ENCODE results near the gene BTBD9. TPM values are rescaled to one million over a fixed set of nuclear protein-coding genes. Genes with fewer than 3 reads are reported as not detected.

Gene BTBD9
- total and polyA plus RNA-seq, 2 donors: 2.9 to 4.2 TPM

DNA sequence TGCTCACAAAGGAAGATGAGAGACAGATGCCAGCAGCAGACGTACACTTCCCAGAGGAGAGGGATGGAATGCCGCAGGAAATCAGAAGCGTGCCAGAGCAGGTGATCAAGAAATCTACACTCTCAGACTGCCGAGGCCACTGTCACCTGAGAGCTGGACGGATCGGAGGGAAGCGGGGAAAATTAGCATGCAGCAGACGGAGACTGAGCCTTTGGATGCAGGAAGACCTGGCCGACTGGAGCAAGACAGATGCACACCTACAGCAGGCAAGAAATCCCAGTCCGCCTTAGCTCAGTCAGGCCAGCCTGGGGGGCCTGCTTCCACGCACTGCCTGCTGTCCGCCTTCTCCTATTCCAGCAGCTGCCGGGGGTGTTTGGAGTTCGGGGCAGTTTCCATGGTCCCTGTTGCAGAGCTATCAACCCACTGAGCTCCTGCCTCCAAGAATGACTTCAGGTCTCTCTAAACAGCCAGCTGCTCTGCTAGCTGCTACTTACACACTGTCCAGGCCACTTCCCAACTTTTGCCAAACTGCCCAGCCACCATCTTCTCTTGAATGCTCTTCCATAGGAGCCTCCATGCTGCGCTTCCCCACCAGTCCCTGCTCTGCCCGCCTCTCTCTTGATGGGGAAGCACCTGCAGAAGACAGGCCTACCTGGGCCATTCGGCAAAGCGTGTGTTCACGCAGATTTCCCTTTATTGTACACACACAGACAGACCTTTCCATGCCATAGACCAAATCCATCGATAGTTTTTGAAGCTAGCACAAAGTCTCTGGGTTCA lies 451.7 kb downstream of the BTBD9 start:
- no peaks in the 10 kb centered on the region for H3K36me3 ChIP-seq (ENCODE audit: control insufficient read depth in 2 of 2, insufficient read depth in 2 of 2, low read length in 1 of 2)
- no peaks in the 10 kb centered on the region for H3K27me3 ChIP-seq (ENCODE audit: control insufficient read depth in 2 of 2, insufficient read depth in 1 of 2, low read length in 1 of 2)
- no peaks in the 10 kb centered on the region for H3K4me1 ChIP-seq (ENCODE audit: control insufficient read depth in 2 of 2, insufficient read depth in 2 of 2, low read length in 2 of 2)
- no peak for DNase-seq (ENCODE audit: low read depth in 6 of 9, low spot score in 9 of 9)
- H3K4me3 ChIP-seq (ENCODE audit: low read length in 2 of 2): no peak overlapping the region
- no peaks in the 10 kb centered on the region for H3K9me3 ChIP-seq (ENCODE audit: control insufficient read depth in 2 of 2, insufficient read depth in 1 of 2, low read length in 1 of 2)
- H3K27ac ChIP-seq (ENCODE audit: low read depth in 1 of 2, low read length in 1 of 2): no peak overlapping the region
- 94% methylated on average over 20 of the region's 20 CpGs for WGBS

DNA sequence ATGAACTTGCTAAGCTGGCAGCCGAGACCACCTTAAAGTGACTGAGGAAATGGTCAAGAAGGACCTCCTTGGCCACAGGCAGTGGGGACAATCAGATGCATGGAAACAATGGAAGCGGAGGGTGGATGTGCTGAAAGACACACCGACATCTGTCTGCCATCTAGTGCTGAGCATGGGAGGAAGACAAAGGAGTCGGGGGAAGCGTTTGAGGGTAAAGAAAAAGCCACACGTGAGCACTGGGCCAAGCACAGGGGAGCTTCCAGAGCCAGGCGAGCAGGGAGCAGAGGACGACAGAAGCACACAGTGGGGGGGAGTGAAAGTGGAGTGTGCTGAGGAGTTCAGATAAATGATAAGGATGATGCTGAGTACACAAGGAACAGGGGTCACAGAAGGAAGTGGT lies 452.4 kb downstream of the BTBD9 start:
- no peaks in the 10 kb centered on the region for H3K27me3 ChIP-seq (ENCODE audit: control insufficient read depth in 2 of 2, insufficient read depth in 1 of 2, low read length in 1 of 2)
- 94% methylated on average over 8 of the region's 8 CpGs for WGBS
- no peaks in the 10 kb centered on the region for H3K4me1 ChIP-seq (ENCODE audit: control insufficient read depth in 2 of 2, insufficient read depth in 2 of 2, low read length in 2 of 2)
- H3K36me3 ChIP-seq (ENCODE audit: control insufficient read depth in 2 of 2, insufficient read depth in 2 of 2, low read length in 1 of 2): no peaks in the 10 kb centered on the region
- no peaks in the 10 kb centered on the region for H3K9me3 ChIP-seq (ENCODE audit: control insufficient read depth in 2 of 2, insufficient read depth in 1 of 2, low read length in 1 of 2)
- no peak for DNase-seq (ENCODE audit: low read depth in 6 of 9, low spot score in 9 of 9)
- H3K27ac ChIP-seq (ENCODE audit: low read depth in 1 of 2, low read length in 1 of 2): no peak overlapping the region
- no peak overlapping the region for H3K4me3 ChIP-seq (ENCODE audit: low read length in 2 of 2)

DNA sequence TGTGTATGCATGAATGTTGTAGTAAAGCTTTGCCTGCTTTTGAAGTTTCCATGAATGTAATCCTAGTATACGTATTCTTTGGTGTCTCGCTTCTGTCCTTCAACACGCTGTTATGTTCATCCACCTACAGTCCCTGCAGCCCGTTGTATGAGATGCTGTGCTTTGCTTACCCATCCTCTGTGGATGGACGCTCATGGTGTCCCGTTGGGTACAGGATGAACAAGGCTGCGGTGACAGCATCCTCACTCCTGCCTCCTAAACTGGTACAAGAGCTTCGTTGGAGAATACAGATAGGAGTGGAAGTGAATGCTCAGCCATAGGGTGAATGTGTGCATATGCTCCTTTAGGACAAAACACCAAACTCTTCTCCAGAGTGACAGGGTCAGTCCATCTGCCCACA lies 454.0 kb downstream of the BTBD9 start:
- Histone ChIP-seq H3K4me1 (ENCODE audit: control insufficient read depth in 2 of 2, insufficient read depth in 2 of 2, low read length in 2 of 2) (no peaks in the 10 kb centered on the region), H3K9me3 (ENCODE audit: control insufficient read depth in 2 of 2, insufficient read depth in 1 of 2, low read length in 1 of 2) (no peaks in the 10 kb centered on the region), H3K36me3 (ENCODE audit: control insufficient read depth in 2 of 2, insufficient read depth in 2 of 2, low read length in 1 of 2) (no peaks in the 10 kb centered on the region), H3K27me3 (ENCODE audit: control insufficient read depth in 2 of 2, insufficient read depth in 1 of 2, low read length in 1 of 2) (no peaks in the 10 kb centered on the region), H3K4me3 (ENCODE audit: low read length in 2 of 2) (no peak overlapping the region), H3K27ac (ENCODE audit: low read depth in 1 of 2, low read length in 1 of 2) (no peak overlapping the region)
- no peak for DNase-seq (ENCODE audit: low read depth in 6 of 9, low spot score in 9 of 9)
- 97% methylated on average over 8 of the region's 8 CpGs for WGBS

DNA sequence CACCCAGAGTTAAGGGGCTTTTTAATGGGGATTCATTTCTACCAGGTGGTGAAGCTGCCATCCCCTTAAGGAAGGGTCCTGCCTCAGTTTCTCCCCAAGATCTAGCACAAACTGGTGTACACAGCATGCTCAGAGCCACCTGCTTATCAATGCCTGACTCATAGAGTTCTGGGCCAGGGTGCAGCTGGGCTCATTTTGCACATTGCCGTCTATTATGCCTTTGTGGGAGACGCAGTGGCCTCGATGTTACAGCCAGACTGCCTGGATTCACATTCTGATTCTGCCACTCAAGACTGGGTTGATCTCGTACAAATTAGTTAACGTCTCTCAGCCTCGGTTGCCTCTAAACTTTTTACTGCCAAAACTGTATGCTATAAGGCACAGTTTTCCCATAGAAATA lies 454.5 kb downstream of the BTBD9 start:
- no peak overlapping the region for H3K4me3 ChIP-seq (ENCODE audit: low read length in 2 of 2)
- H3K27ac ChIP-seq (ENCODE audit: low read depth in 1 of 2, low read length in 1 of 2): no peak overlapping the region
- no peak for DNase-seq (ENCODE audit: low read depth in 6 of 9, low spot score in 9 of 9)
- H3K27me3 ChIP-seq (ENCODE audit: control insufficient read depth in 2 of 2, insufficient read depth in 1 of 2, low read length in 1 of 2): no peaks in the 10 kb centered on the region
- no peaks in the 10 kb centered on the region for H3K36me3 ChIP-seq (ENCODE audit: control insufficient read depth in 2 of 2, insufficient read depth in 2 of 2, low read length in 1 of 2)
- H3K9me3 ChIP-seq (ENCODE audit: control insufficient read depth in 2 of 2, insufficient read depth in 1 of 2, low read length in 1 of 2): no peaks in the 10 kb centered on the region
- H3K4me1 ChIP-seq (ENCODE audit: control insufficient read depth in 2 of 2, insufficient read depth in 2 of 2, low read length in 2 of 2): no peaks in the 10 kb centered on the region
- 98% methylated on average over 6 of the region's 6 CpGs for WGBS

DNA sequence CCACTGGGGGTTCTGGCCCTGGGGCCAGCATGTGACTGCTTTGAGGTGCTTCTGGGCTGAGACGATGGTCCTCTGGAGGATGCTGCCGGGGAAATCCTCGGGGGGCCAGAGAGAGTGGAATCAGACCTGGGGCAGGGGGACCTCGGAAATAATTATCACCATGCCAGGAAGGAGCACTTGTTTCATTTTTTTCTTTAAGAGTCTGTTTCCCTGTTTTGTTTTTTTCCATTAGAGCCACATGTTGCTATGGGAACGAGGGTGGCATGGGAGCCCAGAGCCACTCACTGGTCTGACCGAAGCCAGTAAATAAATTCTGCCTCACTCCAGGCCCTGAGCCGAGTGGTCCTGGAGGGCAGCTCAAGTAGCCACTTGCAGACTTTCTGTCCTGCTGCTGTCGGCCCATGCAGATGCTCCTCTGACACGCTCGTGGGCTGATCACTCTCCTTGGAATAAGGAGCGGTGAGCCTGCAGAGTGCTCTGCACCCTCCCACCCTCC lies 455.1 kb downstream of the BTBD9 start:
- Histone ChIP-seq H3K27ac (ENCODE audit: low read depth in 1 of 2, low read length in 1 of 2) (no peak overlapping the region), H3K4me1 (ENCODE audit: control insufficient read depth in 2 of 2, insufficient read depth in 2 of 2, low read length in 2 of 2) (no peaks in the 10 kb centered on the region), H3K27me3 (ENCODE audit: control insufficient read depth in 2 of 2, insufficient read depth in 1 of 2, low read length in 1 of 2) (no peaks in the 10 kb centered on the region), H3K36me3 (ENCODE audit: control insufficient read depth in 2 of 2, insufficient read depth in 2 of 2, low read length in 1 of 2) (no peaks in the 10 kb centered on the region), H3K9me3 (ENCODE audit: control insufficient read depth in 2 of 2, insufficient read depth in 1 of 2, low read length in 1 of 2) (no peaks in the 10 kb centered on the region), H3K4me3 (ENCODE audit: low read length in 2 of 2) (no peak overlapping the region)
- DNase-seq (ENCODE audit: low read depth in 6 of 9, low spot score in 9 of 9): no peak
- 98% methylated on average over 11 of the region's 11 CpGs for WGBS

DNA sequence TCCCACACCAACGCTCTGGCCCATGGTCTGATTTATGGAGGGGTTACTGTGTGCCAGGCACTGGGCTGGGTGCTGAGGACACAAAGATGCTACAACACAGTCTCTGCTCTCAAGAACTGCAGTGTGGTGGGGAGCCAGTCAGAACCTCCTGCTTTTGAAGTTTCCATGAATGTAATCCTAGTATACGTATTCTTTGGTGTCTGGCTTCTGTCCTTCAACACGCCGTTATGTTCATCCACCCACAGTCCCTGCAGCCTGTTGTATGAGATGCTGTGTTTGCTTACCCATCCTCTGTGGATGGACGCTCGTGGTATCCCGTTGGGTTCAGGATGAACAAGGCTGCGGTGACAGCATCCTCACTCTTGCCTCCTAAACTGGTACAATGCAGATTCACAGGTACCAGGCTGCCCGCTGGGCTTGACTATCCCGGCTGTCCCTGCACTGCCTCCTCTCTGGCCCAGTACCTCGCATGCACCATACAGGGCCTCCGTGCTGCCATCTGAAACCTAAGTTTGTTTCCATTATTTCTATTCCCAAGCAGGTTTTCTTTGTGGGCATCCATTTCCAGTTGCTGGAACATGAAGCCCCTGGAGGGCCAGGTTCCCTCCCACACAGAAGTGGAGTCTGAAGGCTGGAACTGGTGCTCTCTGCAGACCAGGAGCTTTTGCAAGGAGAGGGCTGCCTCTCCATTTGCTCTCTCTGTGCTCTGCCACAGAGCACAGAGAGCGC lies 455.7 kb downstream of the BTBD9 start:
- Histone ChIP-seq H3K27ac (ENCODE audit: low read depth in 1 of 2, low read length in 1 of 2) (no peak overlapping the region), H3K36me3 (ENCODE audit: control insufficient read depth in 2 of 2, insufficient read depth in 2 of 2, low read length in 1 of 2) (no peaks in the 10 kb centered on the region), H3K4me3 (ENCODE audit: low read length in 2 of 2) (no peak overlapping the region), H3K27me3 (ENCODE audit: control insufficient read depth in 2 of 2, insufficient read depth in 1 of 2, low read length in 1 of 2) (no peaks in the 10 kb centered on the region), H3K9me3 (ENCODE audit: control insufficient read depth in 2 of 2, insufficient read depth in 1 of 2, low read length in 1 of 2) (no peaks in the 10 kb centered on the region), H3K4me1 (ENCODE audit: control insufficient read depth in 2 of 2, insufficient read depth in 2 of 2, low read length in 2 of 2) (no peaks in the 10 kb centered on the region)
- WGBS: 96% methylated on average over 13 of the region's 13 CpGs
- no peak for DNase-seq (ENCODE audit: low read depth in 6 of 9, low spot score in 9 of 9)

DNA sequence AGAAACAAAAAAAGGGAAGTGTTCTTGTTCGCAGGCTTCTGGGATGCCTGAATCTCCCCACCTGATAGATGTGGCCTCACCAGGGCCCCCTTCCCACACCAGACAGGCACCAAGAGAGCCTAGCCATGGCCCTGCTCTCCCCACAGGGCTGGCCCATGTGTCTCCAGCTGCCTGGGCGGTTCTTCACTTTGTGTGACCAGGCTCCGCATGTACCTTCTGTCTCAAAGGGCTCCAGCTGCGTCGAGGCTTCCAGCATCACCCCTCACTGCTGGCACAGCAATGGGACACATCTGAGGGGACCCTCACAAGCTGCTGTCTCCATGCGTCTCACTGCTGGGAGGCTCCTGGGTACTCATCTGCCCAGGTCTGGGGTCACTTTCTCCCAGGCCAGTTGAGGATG lies 457.3 kb downstream of the BTBD9 start:
- no peaks in the 10 kb centered on the region for H3K36me3 ChIP-seq (ENCODE audit: control insufficient read depth in 2 of 2, insufficient read depth in 2 of 2, low read length in 1 of 2)
- H3K9me3 ChIP-seq (ENCODE audit: control insufficient read depth in 2 of 2, insufficient read depth in 1 of 2, low read length in 1 of 2): no peaks in the 10 kb centered on the region
- no peaks in the 10 kb centered on the region for H3K27me3 ChIP-seq (ENCODE audit: control insufficient read depth in 2 of 2, insufficient read depth in 1 of 2, low read length in 1 of 2)
- 85% methylated on average over 6 of the region's 6 CpGs for WGBS
- H3K27ac ChIP-seq (ENCODE audit: low read depth in 1 of 2, low read length in 1 of 2): no peak overlapping the region
- H3K4me3 ChIP-seq (ENCODE audit: low read length in 2 of 2): no peak overlapping the region
- H3K4me1 ChIP-seq (ENCODE audit: control insufficient read depth in 2 of 2, insufficient read depth in 2 of 2, low read length in 2 of 2): no peaks in the 10 kb centered on the region
- DNase-seq (ENCODE audit: low read depth in 6 of 9, low spot score in 9 of 9): no peak

DNA sequence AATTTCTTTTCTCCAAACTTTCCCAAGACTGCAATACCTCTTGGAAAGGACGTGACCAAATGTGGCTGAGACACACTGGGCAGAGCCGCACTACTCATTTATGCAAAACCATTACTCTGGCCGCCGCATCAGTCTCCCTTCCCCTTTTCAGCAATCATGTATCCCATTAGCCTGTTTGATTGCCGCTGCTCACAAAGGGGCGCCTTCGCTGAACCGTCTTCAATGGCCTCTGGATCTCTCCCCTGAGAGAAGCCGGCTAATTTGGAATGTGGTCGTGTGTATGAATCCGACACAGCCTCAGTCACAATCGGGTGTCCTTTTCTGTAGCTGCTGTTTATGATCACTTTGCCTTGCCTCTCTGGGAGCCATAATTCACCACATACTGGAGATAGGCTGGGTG lies 459.1 kb downstream of the BTBD9 start:
- WGBS: 92% methylated on average over 12 of the region's 12 CpGs

DNA sequence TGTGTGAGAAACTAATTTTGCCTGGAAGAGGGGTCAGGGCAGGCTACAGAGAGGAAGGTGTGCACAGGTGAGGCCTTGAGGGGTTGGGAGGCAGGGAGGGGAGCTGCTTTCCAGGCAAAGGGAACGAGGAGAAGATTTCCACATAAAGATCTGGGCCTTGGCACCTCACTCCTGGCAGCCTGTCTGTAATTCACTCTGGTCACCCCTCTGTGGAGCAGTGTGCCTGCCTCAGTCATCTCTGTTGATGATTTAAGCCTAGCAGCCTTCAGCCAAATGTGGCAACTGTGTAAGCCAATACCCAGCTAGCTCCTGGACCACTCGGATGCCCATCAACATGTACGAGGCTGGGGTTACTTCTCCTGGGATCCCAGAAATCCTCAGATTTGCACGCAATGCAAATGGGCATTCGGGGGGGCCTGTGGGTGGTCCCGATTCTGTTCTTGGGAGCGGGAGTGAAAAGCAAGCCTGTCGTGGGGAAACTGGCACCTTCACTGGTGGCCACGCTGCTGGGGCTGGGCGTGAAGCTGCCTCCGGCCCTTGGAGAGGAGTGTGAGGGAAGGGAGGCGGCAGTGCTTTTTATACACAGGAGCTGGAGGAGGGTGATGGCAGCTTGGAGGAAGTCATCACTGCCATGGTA lies 459.8 kb downstream of the BTBD9 start:
- no peak for DNase-seq (ENCODE audit: low read depth in 6 of 9, low spot score in 9 of 9)
- no peak overlapping the region for H3K27ac ChIP-seq (ENCODE audit: low read depth in 1 of 2, low read length in 1 of 2)
- H3K4me3 ChIP-seq (ENCODE audit: low read length in 2 of 2): no peak overlapping the region
- no peaks in the 10 kb centered on the region for H3K36me3 ChIP-seq (ENCODE audit: control insufficient read depth in 2 of 2, insufficient read depth in 2 of 2, low read length in 1 of 2)
- H3K4me1 ChIP-seq (ENCODE audit: control insufficient read depth in 2 of 2, insufficient read depth in 2 of 2, low read length in 2 of 2): no peaks in the 10 kb centered on the region
- no peaks in the 10 kb centered on the region for H3K27me3 ChIP-seq (ENCODE audit: control insufficient read depth in 2 of 2, insufficient read depth in 1 of 2, low read length in 1 of 2)
- WGBS: 96% methylated on average over 12 of the region's 12 CpGs
- H3K9me3 ChIP-seq (ENCODE audit: control insufficient read depth in 2 of 2, insufficient read depth in 1 of 2, low read length in 1 of 2): no peaks in the 10 kb centered on the region

More for the DNA sequence above, 459.1 kb downstream of the BTBD9 start:
- H3K27me3 ChIP-seq (ENCODE audit: control insufficient read depth in 2 of 2, insufficient read depth in 1 of 2, low read length in 1 of 2): no peaks in the 10 kb centered on the region
- no peak overlapping the region for H3K27ac ChIP-seq (ENCODE audit: low read depth in 1 of 2, low read length in 1 of 2)
- H3K4me3 ChIP-seq (ENCODE audit: low read length in 2 of 2): no peak overlapping the region
- no peak for DNase-seq (ENCODE audit: low read depth in 6 of 9, low spot score in 9 of 9)
- H3K36me3 ChIP-seq (ENCODE audit: control insufficient read depth in 2 of 2, insufficient read depth in 2 of 2, low read length in 1 of 2): no peaks in the 10 kb centered on the region
- no peaks in the 10 kb centered on the region for H3K4me1 ChIP-seq (ENCODE audit: control insufficient read depth in 2 of 2, insufficient read depth in 2 of 2, low read length in 2 of 2)
- no peaks in the 10 kb centered on the region for H3K9me3 ChIP-seq (ENCODE audit: control insufficient read depth in 2 of 2, insufficient read depth in 1 of 2, low read length in 1 of 2)

Measured in thymus (tissue), 11 donors.